Cardiac muscle cell (in vitro differentiated cells and primary cell): ENCODE data around the gene ARAF. TPM values are rescaled to one million over a fixed set of nuclear protein-coding genes. Genes with fewer than 3 reads are reported as not detected.

Source experiments
- DNase-seq, 2 donors: peaks; one replicate each; pipeline versions ENCODE4 v3.0.0 to v3.0.0-alpha.2; 2010 to 2017; ENCODE audit warnings: low read depth in 1 of 2, low spot score in 1 of 2
- H3K27ac ChIP-seq: fragments of 200-600 bp; sonication (generic); 2 replicates; pipeline ENCODE4 v1.5.1; 2016
- H3K27me3 ChIP-seq: fragments of 200-600 bp; sonication (generic); 2 replicates; pipeline ENCODE4 v1.6.0; 2016; ENCODE audit warnings: control low read depth
- H3K36me3 ChIP-seq: fragments of 200-600 bp; sonication (generic); 2 replicates; pipeline ENCODE4 v1.5.1; 2016; ENCODE audit warnings: control low read depth
- H3K4me1 ChIP-seq: fragments of 200-600 bp; sonication (generic); 2 replicates; pipeline ENCODE4 v1.8.1; 2017; ENCODE audit warnings: low read depth, mild to moderate bottlenecking, mixed run types
- H3K4me3 ChIP-seq: fragments of 200-600 bp; sonication (generic); 2 replicates; pipeline ENCODE4 v1.5.1; 2016; ENCODE audit warnings: mild to moderate bottlenecking
- H3K9me3 ChIP-seq: fragments of 200-600 bp; sonication (generic); 2 replicates; pipeline ENCODE4 v1.5.1; 2017; ENCODE audit warnings: low read depth, mild to moderate bottlenecking, control low read depth
- CTCF ChIP-seq: IDR thresholded peaks from 2 replicates; pipeline ENCODE4 v1.5.1; 2012; ENCODE audit warnings: low read depth, mild to moderate bottlenecking, low read length
- polyA plus RNA-seq: library from polyadenylated mRNA; unstranded; fragments of >200 nt; fragmentation: Nextera tagmentation; extraction: Ambion mirVana; gene quantifications from 2 replicates; pipeline ENCODE4 v1.2.1, GENCODE V29; 2016
- total RNA-seq: library from RNA; depleted of rRNA; stranded (reverse); fragments of >200 nt; gene quantifications from 2 replicates; pipeline ENCODE4 v1.2.3, GENCODE V29; 2016

Gene ARAF
- total and polyA plus RNA-seq, 2 experiments from 2014 or later, result 44.1 to 87.3 TPM

GRCh38 chrX:47568656-47569295 is 7.8 kb downstream of the ARAF start:
- no peaks in the 10 kb centered on the region for H3K9me3 ChIP-seq
- H3K27ac ChIP-seq, result no peak overlapping the region
- peak; percentile 34 for TF ChIP-seq CTCF
- peaks cover under 1% of the 10 kb centered on the region for H3K4me1 ChIP-seq
- peaks cover 4% of the 10 kb centered on the region for H3K36me3 ChIP-seq
- no peak overlapping the region for H3K4me3 ChIP-seq
- no peaks in the 10 kb centered on the region for H3K27me3 ChIP-seq
- DNase-seq, result peak in 1 of 2 donors; percentile 17

DNA sequence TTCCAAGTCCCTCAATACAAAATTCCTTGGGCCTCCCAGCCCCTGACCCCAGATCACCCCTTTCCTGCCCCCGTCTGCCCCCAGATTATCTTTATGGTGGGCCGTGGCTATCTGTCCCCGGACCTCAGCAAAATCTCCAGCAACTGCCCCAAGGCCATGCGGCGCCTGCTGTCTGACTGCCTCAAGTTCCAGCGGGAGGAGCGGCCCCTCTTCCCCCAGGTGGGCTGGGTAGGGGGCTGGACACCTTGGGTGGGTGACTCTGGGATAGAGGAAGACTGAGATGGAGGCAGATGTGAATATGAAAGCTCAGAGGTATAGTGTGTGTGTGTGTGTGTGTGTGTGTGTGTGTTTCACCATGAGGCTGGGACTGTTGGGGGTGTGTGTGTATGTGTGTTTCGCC is 9.8 kb downstream of the ARAF start:
- no peaks in the 10 kb centered on the region for H3K27me3 ChIP-seq
- no peaks in the 10 kb centered on the region for H3K9me3 ChIP-seq
- no peak for DNase-seq
- no peak overlapping the region for H3K27ac ChIP-seq
- H3K4me1 ChIP-seq, result peaks cover 9% of the 10 kb centered on the region
- H3K4me3 ChIP-seq, result no peak overlapping the region
- no peaks in the 10 kb centered on the region for H3K36me3 ChIP-seq
- no peak for TF ChIP-seq CTCF

DNA sequence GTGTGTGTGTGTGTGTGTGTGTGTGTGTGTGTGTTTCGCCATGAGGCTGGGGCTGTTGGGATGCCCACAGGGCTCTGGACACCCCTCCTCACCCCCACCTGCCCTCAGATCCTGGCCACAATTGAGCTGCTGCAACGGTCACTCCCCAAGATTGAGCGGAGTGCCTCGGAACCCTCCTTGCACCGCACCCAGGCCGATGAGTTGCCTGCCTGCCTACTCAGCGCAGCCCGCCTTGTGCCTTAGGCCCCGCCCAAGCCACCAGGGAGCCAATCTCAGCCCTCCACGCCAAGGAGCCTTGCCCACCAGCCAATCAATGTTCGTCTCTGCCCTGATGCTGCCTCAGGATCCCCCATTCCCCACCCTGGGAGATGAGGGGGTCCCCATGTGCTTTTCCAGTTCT is 10.2 kb downstream of the ARAF start:
- no peak for TF ChIP-seq CTCF
- Histone ChIP-seq H3K4me1 (peaks cover 9% of the 10 kb centered on the region), H3K27me3 (no peaks in the 10 kb centered on the region), H3K36me3 (no peaks in the 10 kb centered on the region), H3K27ac (no peak overlapping the region), H3K9me3 (no peaks in the 10 kb centered on the region), H3K4me3 (no peak overlapping the region)
- DNase-seq, result no peak

GRCh38 chrX:47571896-47572295 is 10.9 kb downstream of the ARAF start:
- Histone ChIP-seq H3K4me3 (no peak overlapping the region), H3K9me3 (no peaks in the 10 kb centered on the region), H3K36me3 (no peaks in the 10 kb centered on the region), H3K27me3 (no peaks in the 10 kb centered on the region), H3K4me1 (peaks cover 9% of the 10 kb centered on the region), H3K27ac (no peak overlapping the region)
- no peak for TF ChIP-seq CTCF
- no peak for DNase-seq

- Histone ChIP-seq H3K36me3 (no peaks in the 10 kb centered on the region), H3K4me3 (no peak overlapping the region), H3K27ac (peak overlapping the region; percentile 97), H3K27me3 (no peaks in the 10 kb centered on the region), H3K9me3 (no peaks in the 10 kb centered on the region), H3K4me1 (peaks cover 9% of the 10 kb centered on the region)
- DNase-seq, result no peak
- no peak for TF ChIP-seq CTCF
Measured at GRCh38 chrX:47572773-47573340, 11.9 kb downstream of the ARAF start.
